Thymus (tissue), 11 donors: ENCODE results near the gene BCAS4. TPM values are rescaled to one million over a fixed set of nuclear protein-coding genes. Genes with fewer than 3 reads are reported as not detected.

ENCODE experiments used
- DNase-seq, 9 donors: peaks; one replicate each; pipeline ENCODE4 v3.0.0-alpha.2; 2013; ENCODE audit warnings: low spot score in 9 of 9, low read depth in 6 of 9, missing footprints in 1 of 9
- H3K27ac ChIP-seq, 2 donors: one replicate each; pipeline ENCODE4 v1.5.1; 2013; ENCODE audit warnings: control low read depth in 1 of 2, low read depth in 1 of 2, low read length in 1 of 2, mild to moderate bottlenecking in 1 of 2, moderate library complexity in 1 of 2
- H3K27me3 ChIP-seq, 2 donors: one replicate each; pipeline ENCODE4 v1.5.1; 2013; ENCODE audit warnings: low read length in 1 of 2; ENCODE audit not compliant: control insufficient read depth in 2 of 2, insufficient read depth in 1 of 2
- H3K36me3 ChIP-seq, 2 donors: one replicate each; pipeline ENCODE4 v1.5.1; 2013; ENCODE audit warnings: low read length in 1 of 2, mild to moderate bottlenecking in 1 of 2, moderate library complexity in 1 of 2; ENCODE audit not compliant: control insufficient read depth in 2 of 2, insufficient read depth in 2 of 2
- H3K4me1 ChIP-seq, 2 donors: one replicate each; pipeline ENCODE4 v1.5.1; 2013; ENCODE audit warnings: low read length in 2 of 2; ENCODE audit not compliant: control insufficient read depth in 2 of 2, insufficient read depth in 2 of 2
- H3K4me3 ChIP-seq, 2 donors: one replicate each; pipeline ENCODE4 v1.5.1; 2013; ENCODE audit warnings: low read length in 2 of 2, control low read depth in 1 of 2, mild to moderate bottlenecking in 1 of 2
- H3K9me3 ChIP-seq, 2 donors: one replicate each; pipeline ENCODE4 v1.5.1; 2013; ENCODE audit warnings: low read length in 1 of 2, mild to moderate bottlenecking in 1 of 2; ENCODE audit not compliant: control insufficient read depth in 2 of 2, insufficient read depth in 1 of 2
- WGBS: extraction: QIAGEN DNeasy Blood & Tissue Kit; methylation state at CpG from one replicate; pipeline ENCODE4 v1.1.7; 2013; 5-methylcytosine and 5-hydroxymethylcytosine counted together
- polyA plus RNA-seq: library from polyadenylated mRNA; stranded (reverse); fragments of 200-250 nt; gene quantifications from one replicate; pipeline ENCODE4 v1.2.3, GENCODE V29; 2013
- total RNA-seq: library from RNA; stranded (reverse); fragments of 120-200 nt; gene quantifications from one replicate; pipeline ENCODE4 v1.2.4, GENCODE V29; 2013
- donor health status: healthy.

Gene BCAS4
- total and polyA plus RNA-seq, 2 donors = 14.5 to 17.5 TPM

DNA sequence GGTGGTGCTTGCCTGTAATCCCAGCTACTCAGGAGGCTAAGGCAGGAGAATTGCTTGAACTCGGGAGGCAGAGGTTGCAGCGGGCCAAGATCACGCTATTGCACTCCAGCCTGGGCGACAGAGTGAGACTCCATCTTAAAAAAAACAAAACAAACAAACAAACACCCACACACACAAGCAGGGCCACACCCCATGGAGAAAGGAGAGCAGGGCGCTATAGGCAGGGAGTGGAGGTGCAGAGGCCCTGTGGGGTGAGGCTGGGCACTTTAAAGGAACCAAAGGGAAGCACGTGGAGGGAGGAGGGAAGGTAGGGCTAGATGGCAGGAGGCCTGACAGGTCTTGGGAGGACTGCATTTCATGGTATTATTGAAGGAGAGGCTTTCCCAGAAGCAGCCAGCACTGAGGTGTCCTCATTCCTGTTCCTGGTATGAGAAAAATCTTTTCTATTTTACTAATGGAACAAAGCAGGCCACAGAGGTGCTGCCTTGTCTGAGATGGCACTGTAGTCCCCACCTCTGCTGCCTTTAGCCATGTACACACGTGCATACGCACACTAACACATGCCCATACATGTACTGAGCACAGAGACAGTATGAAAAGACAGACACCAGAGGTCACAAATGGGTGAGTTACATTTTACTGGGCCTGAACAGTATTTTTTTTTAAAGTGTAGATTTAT lies 44.0 kb downstream of the BCAS4 start:
- Histone ChIP-seq H3K4me1 (peaks cover 0 to 10% of the 10 kb centered on the region in 2 donors), H3K27ac (peak overlapping the region in 1 of 2 donors; percentile 30), H3K4me3 (no peak overlapping the region), H3K9me3 (no peaks in the 10 kb centered on the region), H3K36me3 (no peaks in the 10 kb centered on the region), H3K27me3 (no peaks in the 10 kb centered on the region)
- 95% methylated on average over 8 of the region's 8 CpGs for whole genome bisulfite sequencing
- no peak for DNase-seq

- peaks cover 0 to 23% of the 10 kb centered on the region in 2 donors for H3K4me1 ChIP-seq
- no peaks in the 10 kb centered on the region for H3K9me3 ChIP-seq
- no peaks in the 10 kb centered on the region for H3K27me3 ChIP-seq
- no peak overlapping the region for H3K27ac ChIP-seq
- no peaks in the 10 kb centered on the region for H3K36me3 ChIP-seq
- DNase-seq = no peak
- 98% methylated on average over 5 of the region's 5 CpGs for WGBS
- no peak overlapping the region for H3K4me3 ChIP-seq
These were observed 48.0 kb downstream of the BCAS4 start for GRCh38 chr20:50842821-50843220.

GRCh38 chr20:50843331-50844276 lies 48.7 kb downstream of the BCAS4 start:
- Histone ChIP-seq H3K4me1 (peaks cover 0 to 27% of the 10 kb centered on the region in 2 donors), H3K27ac (peak overlapping the region; percentile 51 to 72)

GRCh38 chr20:50844430-50845100 lies 49.7 kb downstream of the BCAS4 start:
- H3K4me1 ChIP-seq = peaks cover 0 to 32% of the 10 kb centered on the region in 2 donors
- peak in 3 of 9 donors; percentile 10 to 39 (median 19) for DNase-seq
- H3K27ac ChIP-seq = peak overlapping the region; percentile 62 to 68
- no peak overlapping the region for H3K4me3 ChIP-seq
- no peaks in the 10 kb centered on the region for H3K27me3 ChIP-seq
- WGBS = 92% methylated on average over 9 of the region's 9 CpGs
- H3K36me3 ChIP-seq = no peaks in the 10 kb centered on the region
- H3K9me3 ChIP-seq = no peaks in the 10 kb centered on the region

More at GRCh38 chr20:50843331-50844276, 48.7 kb downstream of the BCAS4 start:
- no peak for DNase-seq
- WGBS = 91% methylated on average over 9 of the region's 9 CpGs
- no peak overlapping the region for H3K4me3 ChIP-seq
- H3K9me3 ChIP-seq = no peaks in the 10 kb centered on the region
- no peaks in the 10 kb centered on the region for H3K36me3 ChIP-seq
- no peaks in the 10 kb centered on the region for H3K27me3 ChIP-seq

- no peak overlapping the region for H3K4me3 ChIP-seq
- H3K9me3 ChIP-seq = no peaks in the 10 kb centered on the region
- no peaks in the 10 kb centered on the region for H3K36me3 ChIP-seq
- peak overlapping the region; percentile 62 to 68 for H3K27ac ChIP-seq
- no peak for DNase-seq
- H3K4me1 ChIP-seq = peaks cover 0 to 39% of the 10 kb centered on the region in 2 donors
- no peaks in the 10 kb centered on the region for H3K27me3 ChIP-seq
- WGBS = 96% methylated on average over 15 of the region's 15 CpGs
These were observed 50.8 kb downstream of the BCAS4 start for GRCh38 chr20:50845566-50846215.

- no peak for DNase-seq
- H3K9me3 ChIP-seq = no peaks in the 10 kb centered on the region
- H3K36me3 ChIP-seq = no peaks in the 10 kb centered on the region
- WGBS = 86% methylated on average over 8 of the region's 8 CpGs
- no peaks in the 10 kb centered on the region for H3K27me3 ChIP-seq
- no peak overlapping the region for H3K4me3 ChIP-seq
- H3K27ac ChIP-seq = peak overlapping the region; percentile 20 to 71
- H3K4me1 ChIP-seq = peaks cover 0 to 46% of the 10 kb centered on the region in 2 donors
These were observed 53.5 kb downstream of the BCAS4 start for GRCh38 chr20:50848341-50848808.

- 67% methylated on average over 18 of the region's 18 CpGs for WGBS
- no peaks in the 10 kb centered on the region for H3K27me3 ChIP-seq
- H3K4me1 ChIP-seq = peaks cover 0 to 41% of the 10 kb centered on the region in 2 donors
- no peaks in the 10 kb centered on the region for H3K9me3 ChIP-seq
- H3K4me3 ChIP-seq = no peak overlapping the region
- peak overlapping the region; percentile 46 to 71 for H3K27ac ChIP-seq
- no peaks in the 10 kb centered on the region for H3K36me3 ChIP-seq
- no peak for DNase-seq
These were observed 54.2 kb downstream of the BCAS4 start for GRCh38 chr20:50848846-50849673.

DNA sequence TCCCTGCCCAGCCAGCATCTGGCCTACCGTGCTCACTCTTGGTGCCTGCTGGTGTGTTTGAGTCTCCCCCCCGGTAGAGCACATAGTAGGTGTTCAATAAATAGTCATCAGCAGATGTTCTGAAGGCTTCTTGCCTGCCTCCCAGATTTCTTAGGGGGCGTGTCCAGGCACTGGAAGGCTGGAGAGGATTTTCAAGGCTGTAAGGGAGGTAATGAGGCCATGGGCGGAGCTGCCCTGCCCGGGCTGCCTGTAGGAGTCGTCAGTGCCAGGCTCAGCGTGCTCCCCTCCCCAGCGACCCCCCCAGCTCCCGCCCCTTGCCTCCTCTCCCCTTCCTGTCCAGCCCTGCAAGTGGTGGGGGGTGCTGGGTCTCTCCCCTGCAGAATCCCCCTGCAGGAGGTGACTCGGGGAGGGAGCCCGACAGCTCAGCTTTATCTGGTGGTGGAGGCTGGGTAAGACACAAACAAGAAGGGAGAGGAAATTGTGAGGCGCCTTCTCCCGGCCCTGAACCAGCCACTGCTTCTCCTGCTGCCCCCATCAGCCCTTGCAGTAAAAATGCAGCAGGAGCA lies 55.9 kb downstream of the BCAS4 start:
- Histone ChIP-seq H3K36me3 (no peaks in the 10 kb centered on the region), H3K27me3 (no peaks in the 10 kb centered on the region), H3K27ac (peak overlapping the region; percentile 21 to 71), H3K4me1 (peaks cover 0 to 32% of the 10 kb centered on the region in 2 donors), H3K9me3 (no peaks in the 10 kb centered on the region), H3K4me3 (no peak overlapping the region)
- WGBS = 59% methylated on average over 13 of the region's 13 CpGs
- DNase-seq = peak in 3 of 9 donors; percentile 15 to 27 (median 18)
